ENCODE data around the gene GIGYF1. TPM values are rescaled to one million over a fixed set of nuclear protein-coding genes. Genes with fewer than 3 reads are reported as not detected.

Gene GIGYF1
- total and polyA plus RNA-seq, 2 of the 13 experiments (the other 11 are each of a cell fraction or from before 2014, with no cell fraction given) = 7.6 to 16.1 TPM

GRCh38 chr7:100641463-100641859 lies 52.6 kb downstream of the GIGYF1 start, which contains the start of gene TFR2 (continued):
- TF ChIP-seq RNF219 (CRISPR knock-in tag; IDR thresholded peaks at IDR 0.05) (no peak), ZNF660 (CRISPR knock-in tag; IDR thresholded peaks at IDR 0.05; ENCODE audit: borderline replicate concordance, low read depth) (no peak), ZNF550 (CRISPR knock-in tag; IDR thresholded peaks at IDR 0.05; ENCODE audit: borderline replicate concordance) (no peak), ELF3 (CRISPR knock-in tag; IDR thresholded peaks at IDR 0.05) (peak; percentile 30; the same call in 1 of the 2 replicates), NR2F1 (CRISPR knock-in tag; IDR thresholded peaks at IDR 0.05) (peak in 1 of 2 experiments; percentile 45; a peak in 1 of 4 replicates), SYNCRIP (IDR thresholded peaks at IDR 0.05; ENCODE audit: insufficient read depth, low read depth, low read length) (no peak), SP1 (IDR thresholded peaks at IDR 0.05) (no peak), SP1 (CRISPR knock-in tag; IDR thresholded peaks at IDR 0.05) (0 out of 2 replicates have a peak, but pooled peaks have one; percentile 8), ZBTB7B (CRISPR knock-in tag; IDR thresholded peaks at IDR 0.05) (peak; percentile 90), TFAP4 (IDR thresholded peaks at IDR 0.05; ENCODE audit: borderline replicate concordance, low read depth) (peak; percentile 16; the same call in 1 of the 2 replicates), ZBTB2 (CRISPR knock-in tag; IDR thresholded peaks at IDR 0.05; ENCODE audit: low read depth) (no peak), ZMYM2 (CRISPR knock-in tag; IDR thresholded peaks at IDR 0.05) (no peak), BCLAF1 (IDR thresholded peaks at IDR 0.05) (no peak), HDAC2 (CRISPR knock-in tag; IDR thresholded peaks at IDR 0.05) (peak; percentile 72; the same call in 1 of the 2 replicates), ETV6 (CRISPR knock-in tag; conservative IDR thresholded peaks at IDR 0.05) (no peak), CENPBD1 (CRISPR knock-in tag; IDR thresholded peaks at IDR 0.05; ENCODE audit: borderline replicate concordance, low read depth) (no peak), ELF1 (CRISPR knock-in tag; IDR thresholded peaks at IDR 0.05) (no peak), MAF1 (CRISPR knock-in tag; IDR thresholded peaks at IDR 0.05; ENCODE audit: borderline replicate concordance) (no peak), ZNF672 (CRISPR knock-in tag; IDR thresholded peaks at IDR 0.05) (no peak), ZNF850 (CRISPR knock-in tag; conservative IDR thresholded peaks at IDR 0.05) (no peak), TAF1 (CRISPR knock-in tag; IDR thresholded peaks at IDR 0.05) (0 out of 2 replicates have a peak, but pooled peaks have one; percentile 24), KMT2A (CRISPR knock-in tag; IDR thresholded peaks at IDR 0.05) (no peak), KLF6 (CRISPR knock-in tag; IDR thresholded peaks at IDR 0.05) (no peak), LBX2 (CRISPR knock-in tag; IDR thresholded peaks at IDR 0.05; ENCODE audit: borderline replicate concordance) (no peak)

Data from HepG2 (cell line).